HEK293 (cell line): ENCODE results near the gene TIGAR.

Experiments used
- SALL2 ChIP-seq: fragments of 450-650 bp; formaldehyde crosslinking; IDR thresholded peaks from 2 replicates; pipeline ENCODE4 v1.5.0; 2017; ENCODE audit warnings: missing biosample characterization, mild to moderate bottlenecking, missing genetic modification characterization, borderline replicate concordance
- YY1 ChIP-seq: fragments of 450-650 bp; formaldehyde crosslinking; IDR thresholded peaks from 2 replicates; pipeline ENCODE4 v1.5.1; 2018; ENCODE audit warnings: missing biosample characterization, missing genetic modification characterization
- ZBTB7A ChIP-seq: fragments of 450-650 bp; formaldehyde crosslinking; IDR thresholded peaks from 2 replicates; pipeline ENCODE4 v1.5.1; 2016; ENCODE audit warnings: low read depth, missing biosample characterization, missing genetic modification characterization
- ZNF223 ChIP-seq: fragments of 450-650 bp; formaldehyde crosslinking; IDR thresholded peaks from 2 replicates; pipeline ENCODE4 v1.5.1; 2016; ENCODE audit warnings: missing biosample characterization, missing genetic modification characterization
- ZNF416 ChIP-seq: fragments of 450-650 bp; formaldehyde crosslinking; IDR thresholded peaks from 2 replicates; pipeline ENCODE4 v1.5.1; 2016; ENCODE audit warnings: missing biosample characterization, missing genetic modification characterization
- ZNF426 ChIP-seq: fragments of 450-650 bp; formaldehyde crosslinking; IDR thresholded peaks from 2 replicates; pipeline ENCODE4 v1.5.1; 2017; ENCODE audit warnings: missing biosample characterization, missing genetic modification characterization, mild to moderate bottlenecking, inconsistent platforms, moderate library complexity
- ZNF626 ChIP-seq: fragments of 450-650 bp; sonication (Bioruptor Pico); formaldehyde crosslinking; IDR thresholded peaks from 2 replicates; pipeline ENCODE4 v1.5.1; 2018; ENCODE audit warnings: missing biosample characterization, missing genetic modification characterization, inconsistent platforms
- ZNF785 ChIP-seq: fragments of 450-650 bp; formaldehyde crosslinking; IDR thresholded peaks from 2 replicates; pipeline ENCODE4 v1.5.1; 2016; ENCODE audit warnings: missing biosample characterization, missing genetic modification characterization
- TF ChIP-seq, protein P1 (sequence below): fragments of 450-650 bp; formaldehyde crosslinking; IDR thresholded peaks from 2 replicates; pipeline ENCODE4 v1.5.1; 2017; ENCODE audit warnings: missing biosample characterization, missing genetic modification characterization
- TF ChIP-seq, protein P2 (sequence below): fragments of 450-650 bp; formaldehyde crosslinking; IDR thresholded peaks from 2 replicates; pipeline ENCODE4 v1.5.1; 2016; ENCODE audit warnings: missing biosample characterization, missing genetic modification characterization
- TF ChIP-seq, protein P3 (sequence below): fragments of 450-650 bp; formaldehyde crosslinking; IDR thresholded peaks from 2 replicates; pipeline ENCODE4 v1.5.1; 2016; ENCODE audit warnings: missing biosample characterization, missing genetic modification characterization, borderline replicate concordance

DNA sequence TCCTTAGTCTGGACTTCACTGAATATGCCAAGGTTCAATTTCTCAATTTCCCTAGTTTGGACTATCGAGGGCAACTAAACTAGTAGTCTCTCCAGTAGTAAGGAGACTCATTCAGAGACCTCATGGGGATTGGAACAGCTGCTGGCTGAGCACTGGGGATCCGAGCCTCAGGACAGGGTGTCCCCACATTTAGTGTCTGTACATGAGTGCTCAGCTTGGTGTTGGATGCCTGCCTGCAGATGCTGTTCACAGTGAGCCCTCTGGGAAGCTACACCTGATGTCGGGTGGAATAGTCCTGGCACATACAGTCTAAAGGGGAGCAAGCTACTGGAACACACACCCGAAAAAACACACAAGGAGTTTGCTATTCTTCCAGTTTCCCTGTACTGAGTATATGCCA lies 59.3 kb downstream of the TIGAR start:
- TF ChIP-seq, protein P1, sequence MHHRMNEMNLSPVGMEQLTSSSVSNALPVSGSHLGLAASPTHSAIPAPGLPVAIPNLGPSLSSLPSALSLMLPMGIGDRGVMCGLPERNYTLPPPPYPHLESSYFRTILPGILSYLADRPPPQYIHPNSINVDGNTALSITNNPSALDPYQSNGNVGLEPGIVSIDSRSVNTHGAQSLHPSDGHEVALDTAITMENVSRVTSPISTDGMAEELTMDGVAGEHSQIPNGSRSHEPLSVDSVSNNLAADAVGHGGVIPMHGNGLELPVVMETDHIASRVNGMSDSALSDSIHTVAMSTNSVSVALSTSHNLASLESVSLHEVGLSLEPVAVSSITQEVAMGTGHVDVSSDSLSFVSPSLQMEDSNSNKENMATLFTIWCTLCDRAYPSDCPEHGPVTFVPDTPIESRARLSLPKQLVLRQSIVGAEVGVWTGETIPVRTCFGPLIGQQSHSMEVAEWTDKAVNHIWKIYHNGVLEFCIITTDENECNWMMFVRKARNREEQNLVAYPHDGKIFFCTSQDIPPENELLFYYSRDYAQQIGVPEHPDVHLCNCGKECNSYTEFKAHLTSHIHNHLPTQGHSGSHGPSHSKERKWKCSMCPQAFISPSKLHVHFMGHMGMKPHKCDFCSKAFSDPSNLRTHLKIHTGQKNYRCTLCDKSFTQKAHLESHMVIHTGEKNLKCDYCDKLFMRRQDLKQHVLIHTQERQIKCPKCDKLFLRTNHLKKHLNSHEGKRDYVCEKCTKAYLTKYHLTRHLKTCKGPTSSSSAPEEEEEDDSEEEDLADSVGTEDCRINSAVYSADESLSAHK (tag by site-specific recombination): no peak
- TF ChIP-seq, protein P2, sequence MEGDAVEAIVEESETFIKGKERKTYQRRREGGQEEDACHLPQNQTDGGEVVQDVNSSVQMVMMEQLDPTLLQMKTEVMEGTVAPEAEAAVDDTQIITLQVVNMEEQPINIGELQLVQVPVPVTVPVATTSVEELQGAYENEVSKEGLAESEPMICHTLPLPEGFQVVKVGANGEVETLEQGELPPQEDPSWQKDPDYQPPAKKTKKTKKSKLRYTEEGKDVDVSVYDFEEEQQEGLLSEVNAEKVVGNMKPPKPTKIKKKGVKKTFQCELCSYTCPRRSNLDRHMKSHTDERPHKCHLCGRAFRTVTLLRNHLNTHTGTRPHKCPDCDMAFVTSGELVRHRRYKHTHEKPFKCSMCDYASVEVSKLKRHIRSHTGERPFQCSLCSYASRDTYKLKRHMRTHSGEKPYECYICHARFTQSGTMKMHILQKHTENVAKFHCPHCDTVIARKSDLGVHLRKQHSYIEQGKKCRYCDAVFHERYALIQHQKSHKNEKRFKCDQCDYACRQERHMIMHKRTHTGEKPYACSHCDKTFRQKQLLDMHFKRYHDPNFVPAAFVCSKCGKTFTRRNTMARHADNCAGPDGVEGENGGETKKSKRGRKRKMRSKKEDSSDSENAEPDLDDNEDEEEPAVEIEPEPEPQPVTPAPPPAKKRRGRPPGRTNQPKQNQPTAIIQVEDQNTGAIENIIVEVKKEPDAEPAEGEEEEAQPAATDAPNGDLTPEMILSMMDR (tag by site-specific recombination): no peak
- TF ChIP-seq ZNF426 (tag by site-specific recombination): no peak
- no peak for TF ChIP-seq ZNF223 (tag by site-specific recombination)
- TF ChIP-seq SALL2 (tag by site-specific recombination): no peak
- TF ChIP-seq ZNF416 (tag by site-specific recombination): no peak
- TF ChIP-seq ZBTB7A (tag by site-specific recombination): no peak
- TF ChIP-seq YY1 (tag by site-specific recombination): no peak
- TF ChIP-seq ZNF626 (tag by site-specific recombination): no peak
- TF ChIP-seq, protein P3, sequence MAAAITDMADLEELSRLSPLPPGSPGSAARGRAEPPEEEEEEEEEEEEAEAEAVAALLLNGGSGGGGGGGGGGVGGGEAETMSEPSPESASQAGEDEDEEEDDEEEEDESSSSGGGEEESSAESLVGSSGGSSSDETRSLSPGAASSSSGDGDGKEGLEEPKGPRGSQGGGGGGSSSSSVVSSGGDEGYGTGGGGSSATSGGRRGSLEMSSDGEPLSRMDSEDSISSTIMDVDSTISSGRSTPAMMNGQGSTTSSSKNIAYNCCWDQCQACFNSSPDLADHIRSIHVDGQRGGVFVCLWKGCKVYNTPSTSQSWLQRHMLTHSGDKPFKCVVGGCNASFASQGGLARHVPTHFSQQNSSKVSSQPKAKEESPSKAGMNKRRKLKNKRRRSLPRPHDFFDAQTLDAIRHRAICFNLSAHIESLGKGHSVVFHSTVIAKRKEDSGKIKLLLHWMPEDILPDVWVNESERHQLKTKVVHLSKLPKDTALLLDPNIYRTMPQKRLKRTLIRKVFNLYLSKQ (tag by site-specific recombination): no peak
- TF ChIP-seq ZNF785 (tag by site-specific recombination): no peak
